Gastrocnemius medialis (tissue), 4 donors: ENCODE results near the gene PSMD7.

ENCODE experiments used
- POLR2A ChIP-seq, 2 donors: fragments of 450-650 bp; IDR thresholded peaks; one replicate each; pipeline ENCODE4 v1.6.1; 2017; ENCODE audit warnings: antibody characterized with exemption in 2 of 2, mild to moderate bottlenecking in 2 of 2, moderate library complexity in 2 of 2
- TF ChIP-seq, protein P1 (sequence below), 5 experiments: fragments of 450-650 bp in 3 of 5; fragments of 200-600 bp in 2 of 5; sonication (generic) in 2 of 5; IDR thresholded peaks in 4 of 5; conservative IDR thresholded peaks in 1 of 5; 1 replicate in 4 of 5; 2 replicates in 1 of 5; pipeline ENCODE4 v1.5.1; 2016 to 2019; ENCODE audit warnings: antibody characterized with exemption in 5 of 5, mild to moderate bottlenecking in 3 of 5, moderate library complexity in 3 of 5

GRCh38 chr16:74280448-74280847 lies 16.2 kb upstream of the PSMD7 start:
- TF ChIP-seq, protein P1, sequence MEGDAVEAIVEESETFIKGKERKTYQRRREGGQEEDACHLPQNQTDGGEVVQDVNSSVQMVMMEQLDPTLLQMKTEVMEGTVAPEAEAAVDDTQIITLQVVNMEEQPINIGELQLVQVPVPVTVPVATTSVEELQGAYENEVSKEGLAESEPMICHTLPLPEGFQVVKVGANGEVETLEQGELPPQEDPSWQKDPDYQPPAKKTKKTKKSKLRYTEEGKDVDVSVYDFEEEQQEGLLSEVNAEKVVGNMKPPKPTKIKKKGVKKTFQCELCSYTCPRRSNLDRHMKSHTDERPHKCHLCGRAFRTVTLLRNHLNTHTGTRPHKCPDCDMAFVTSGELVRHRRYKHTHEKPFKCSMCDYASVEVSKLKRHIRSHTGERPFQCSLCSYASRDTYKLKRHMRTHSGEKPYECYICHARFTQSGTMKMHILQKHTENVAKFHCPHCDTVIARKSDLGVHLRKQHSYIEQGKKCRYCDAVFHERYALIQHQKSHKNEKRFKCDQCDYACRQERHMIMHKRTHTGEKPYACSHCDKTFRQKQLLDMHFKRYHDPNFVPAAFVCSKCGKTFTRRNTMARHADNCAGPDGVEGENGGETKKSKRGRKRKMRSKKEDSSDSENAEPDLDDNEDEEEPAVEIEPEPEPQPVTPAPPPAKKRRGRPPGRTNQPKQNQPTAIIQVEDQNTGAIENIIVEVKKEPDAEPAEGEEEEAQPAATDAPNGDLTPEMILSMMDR (IDR thresholded peaks at IDR 0.05 in 4 of 5, conservative IDR thresholded peaks at IDR 0.05 in 1 of 5): no peak
- no peak for TF ChIP-seq POLR2A (IDR thresholded peaks at IDR 0.05)
